ENCODE data around the gene PSKH1.

The PSKH1 gene

DNA sequence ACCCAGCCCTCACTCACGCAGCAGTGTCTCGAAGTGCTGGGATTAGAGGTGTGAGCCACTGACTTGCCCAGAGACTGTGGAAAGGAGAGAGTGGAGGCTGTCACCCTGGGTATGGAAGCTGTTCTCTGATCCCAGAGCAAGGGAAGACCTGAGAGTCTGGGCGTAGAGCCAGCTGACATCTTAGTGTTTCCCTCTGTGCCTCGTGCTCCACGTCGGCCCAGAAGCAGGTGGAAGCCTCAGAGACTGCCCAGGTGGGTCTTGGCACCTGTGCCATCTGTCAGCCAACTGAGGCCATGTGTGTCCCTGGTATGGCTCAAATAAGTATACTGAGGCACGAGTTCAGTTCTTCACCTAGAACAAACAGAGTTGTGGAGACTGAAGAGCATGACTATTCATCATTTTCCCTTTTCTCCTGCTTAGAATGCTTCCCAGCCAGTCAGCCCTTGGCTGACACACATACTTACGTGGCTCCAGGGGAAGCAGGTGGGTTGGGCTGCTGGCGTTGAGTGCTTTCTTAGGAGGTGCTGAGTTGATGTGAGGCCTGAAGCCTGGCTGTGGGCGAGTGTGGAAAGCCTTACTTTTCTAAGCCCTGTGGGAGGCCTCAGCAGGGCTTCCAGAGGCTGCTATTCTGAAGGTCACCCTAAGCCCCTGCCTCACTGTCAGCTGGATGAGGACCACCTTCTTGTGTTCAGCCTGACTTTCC is 30.5 kb downstream of the PSKH1 start:
- TF ChIP-seq, protein P1, sequence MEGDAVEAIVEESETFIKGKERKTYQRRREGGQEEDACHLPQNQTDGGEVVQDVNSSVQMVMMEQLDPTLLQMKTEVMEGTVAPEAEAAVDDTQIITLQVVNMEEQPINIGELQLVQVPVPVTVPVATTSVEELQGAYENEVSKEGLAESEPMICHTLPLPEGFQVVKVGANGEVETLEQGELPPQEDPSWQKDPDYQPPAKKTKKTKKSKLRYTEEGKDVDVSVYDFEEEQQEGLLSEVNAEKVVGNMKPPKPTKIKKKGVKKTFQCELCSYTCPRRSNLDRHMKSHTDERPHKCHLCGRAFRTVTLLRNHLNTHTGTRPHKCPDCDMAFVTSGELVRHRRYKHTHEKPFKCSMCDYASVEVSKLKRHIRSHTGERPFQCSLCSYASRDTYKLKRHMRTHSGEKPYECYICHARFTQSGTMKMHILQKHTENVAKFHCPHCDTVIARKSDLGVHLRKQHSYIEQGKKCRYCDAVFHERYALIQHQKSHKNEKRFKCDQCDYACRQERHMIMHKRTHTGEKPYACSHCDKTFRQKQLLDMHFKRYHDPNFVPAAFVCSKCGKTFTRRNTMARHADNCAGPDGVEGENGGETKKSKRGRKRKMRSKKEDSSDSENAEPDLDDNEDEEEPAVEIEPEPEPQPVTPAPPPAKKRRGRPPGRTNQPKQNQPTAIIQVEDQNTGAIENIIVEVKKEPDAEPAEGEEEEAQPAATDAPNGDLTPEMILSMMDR (IDR thresholded peaks at IDR 0.05; ENCODE audit: control insufficient read depth, extremely low read depth, insufficient read depth): no peak
- H3K4me3 ChIP-seq (ENCODE audit: low read depth, low read length): peak overlapping the region; percentile 4; the same call in 1 of the 2 replicates
- DNase-seq (ENCODE audit: low read depth): peak; percentile 71

DNA sequence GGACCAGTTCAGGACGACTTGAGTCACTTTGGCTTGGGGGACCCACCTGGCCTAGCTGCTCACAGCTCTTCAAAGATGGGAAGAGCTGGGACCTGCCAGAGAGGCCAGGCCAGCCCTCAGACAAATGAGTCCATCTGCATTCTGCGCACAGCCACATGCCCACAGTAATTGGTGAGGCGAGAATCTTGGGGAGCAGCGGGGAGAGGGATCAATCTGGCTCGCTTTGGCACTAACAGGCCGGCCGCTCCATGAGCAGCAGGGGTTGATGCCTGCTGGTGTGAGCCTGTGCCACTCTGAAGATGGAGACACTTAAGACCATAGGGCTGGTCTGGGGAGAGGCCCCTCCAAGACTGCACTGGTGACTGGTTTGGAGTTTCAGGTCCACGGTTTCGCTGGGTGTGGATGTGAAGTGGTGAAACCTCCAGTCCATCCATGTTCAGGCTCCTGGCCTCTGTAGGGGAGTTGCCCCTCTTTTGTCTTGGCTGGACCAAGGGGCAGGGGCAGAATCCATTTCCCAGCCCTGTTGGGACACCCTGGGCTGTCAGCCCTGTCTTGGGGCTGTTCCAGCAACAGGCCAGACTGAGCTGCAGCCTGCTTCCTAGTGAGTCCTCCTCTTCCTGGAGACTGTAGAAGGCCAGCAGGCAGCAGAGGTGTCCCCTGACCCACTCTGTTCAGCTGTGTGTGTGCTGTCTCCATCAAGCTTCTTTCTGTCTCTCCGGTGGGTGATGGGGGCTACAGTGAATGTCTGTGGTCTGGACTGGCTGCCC is 31.3 kb downstream of the PSKH1 start:
- TF ChIP-seq, protein P1 (IDR thresholded peaks at IDR 0.05; ENCODE audit: control insufficient read depth, extremely low read depth, insufficient read depth): no peak
- no peak overlapping the region for H3K4me3 ChIP-seq (ENCODE audit: low read depth, low read length)
- no peak for DNase-seq (ENCODE audit: low read depth)

DNA sequence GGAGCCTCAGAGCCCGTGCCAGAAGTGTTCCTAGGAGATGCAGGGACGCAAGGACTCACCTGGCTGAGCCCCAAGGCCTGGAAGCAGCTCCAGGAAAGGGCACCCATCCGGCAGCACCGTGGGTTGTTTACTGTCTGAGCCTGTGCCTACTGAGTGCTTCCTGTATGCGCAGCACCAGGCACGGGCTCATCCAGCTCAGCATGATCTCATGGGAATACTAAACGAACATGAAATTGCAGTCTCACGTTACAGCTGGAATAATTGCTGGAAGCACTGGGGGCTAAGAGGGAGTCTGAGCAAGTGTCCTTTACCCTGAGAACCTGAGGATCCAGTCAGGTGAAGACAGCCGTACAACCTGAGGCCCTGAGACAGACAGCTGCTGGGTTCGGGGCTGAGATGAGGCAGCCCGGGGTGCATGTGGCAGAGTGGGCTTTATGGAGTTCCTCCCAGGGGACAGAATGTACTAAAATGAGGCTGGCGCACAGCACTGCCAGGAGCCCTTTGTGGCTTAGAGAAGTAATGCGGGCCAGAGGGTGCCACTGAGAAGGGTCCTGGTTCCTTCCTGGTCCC is 33.2 kb downstream of the PSKH1 start:
- peak overlapping the region; percentile 34 for H3K4me3 ChIP-seq (ENCODE audit: low read depth, low read length)
- peak; percentile 96 for DNase-seq (ENCODE audit: low read depth)
- TF ChIP-seq, protein P1 (IDR thresholded peaks at IDR 0.05; ENCODE audit: control insufficient read depth, extremely low read depth, insufficient read depth): 0 out of 2 replicates have a peak, but pooled peaks have one; percentile 0

DNA sequence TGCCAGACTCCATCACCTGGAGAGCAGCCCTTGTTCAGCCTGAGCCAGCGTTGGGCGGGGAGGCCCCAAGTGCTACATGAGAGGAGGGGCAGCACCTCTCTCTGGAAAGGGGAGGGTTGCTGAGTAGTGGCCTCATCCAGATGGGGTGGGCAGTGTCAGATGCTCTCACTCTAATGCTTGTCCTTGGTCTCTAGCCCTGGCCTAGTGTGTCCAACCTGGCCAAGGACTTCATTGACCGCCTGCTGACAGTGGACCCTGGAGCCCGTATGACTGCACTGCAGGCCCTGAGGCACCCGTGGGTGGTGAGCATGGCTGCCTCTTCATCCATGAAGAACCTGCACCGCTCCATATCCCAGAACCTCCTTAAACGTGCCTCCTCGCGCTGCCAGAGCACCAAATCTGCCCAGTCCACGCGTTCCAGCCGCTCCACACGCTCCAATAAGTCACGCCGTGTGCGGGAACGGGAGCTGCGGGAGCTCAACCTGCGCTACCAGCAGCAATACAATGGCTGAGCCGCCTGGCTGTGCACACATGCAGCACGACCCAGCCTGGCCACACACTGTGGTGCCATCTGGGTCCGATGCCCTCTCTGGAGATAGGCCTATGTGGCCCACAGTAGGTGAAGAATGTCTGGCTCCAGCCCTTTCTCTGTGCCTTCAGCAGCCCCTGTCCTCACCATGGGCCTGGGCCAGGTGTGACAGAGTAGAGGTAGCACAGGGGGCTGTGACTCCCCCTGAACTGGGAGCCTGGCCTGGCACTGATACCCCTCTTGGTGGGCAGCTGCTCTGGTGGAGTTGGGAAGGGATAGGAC is 34.3 kb downstream of the PSKH1 start:
- TF ChIP-seq, protein P1 (IDR thresholded peaks at IDR 0.05; ENCODE audit: control insufficient read depth, extremely low read depth, insufficient read depth): no peak
- H3K4me3 ChIP-seq (ENCODE audit: low read depth, low read length): no peak overlapping the region

DNA sequence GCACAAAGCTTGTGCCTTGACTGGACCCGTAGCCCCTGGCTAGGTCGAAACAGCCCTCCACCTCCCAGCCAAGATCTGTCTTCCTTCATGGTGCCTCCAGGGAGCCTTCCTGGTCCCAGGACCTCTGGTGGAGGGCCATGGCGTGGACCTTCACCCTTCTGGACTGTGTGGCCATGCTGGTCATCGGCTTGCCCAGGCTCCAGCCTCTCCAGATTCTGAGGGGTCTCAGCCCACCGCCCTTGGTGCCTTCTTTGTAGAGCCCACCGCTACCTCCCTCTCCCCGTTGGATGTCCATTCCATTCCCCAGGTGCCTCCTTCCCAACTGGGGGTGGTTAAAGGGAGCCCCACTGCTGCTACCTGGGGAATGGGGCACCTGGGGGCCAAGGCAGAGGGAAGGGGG is 35.1 kb downstream of the PSKH1 start:
- H3K4me3 ChIP-seq (ENCODE audit: low read depth, low read length): no peak overlapping the region
- TF ChIP-seq, protein P1 (IDR thresholded peaks at IDR 0.05; ENCODE audit: control insufficient read depth, extremely low read depth, insufficient read depth): no peak
- no peak for DNase-seq (ENCODE audit: low read depth)

More for the DNA sequence above, 34.3 kb downstream of the PSKH1 start:
- DNase-seq (ENCODE audit: low read depth): no peak

DNA sequence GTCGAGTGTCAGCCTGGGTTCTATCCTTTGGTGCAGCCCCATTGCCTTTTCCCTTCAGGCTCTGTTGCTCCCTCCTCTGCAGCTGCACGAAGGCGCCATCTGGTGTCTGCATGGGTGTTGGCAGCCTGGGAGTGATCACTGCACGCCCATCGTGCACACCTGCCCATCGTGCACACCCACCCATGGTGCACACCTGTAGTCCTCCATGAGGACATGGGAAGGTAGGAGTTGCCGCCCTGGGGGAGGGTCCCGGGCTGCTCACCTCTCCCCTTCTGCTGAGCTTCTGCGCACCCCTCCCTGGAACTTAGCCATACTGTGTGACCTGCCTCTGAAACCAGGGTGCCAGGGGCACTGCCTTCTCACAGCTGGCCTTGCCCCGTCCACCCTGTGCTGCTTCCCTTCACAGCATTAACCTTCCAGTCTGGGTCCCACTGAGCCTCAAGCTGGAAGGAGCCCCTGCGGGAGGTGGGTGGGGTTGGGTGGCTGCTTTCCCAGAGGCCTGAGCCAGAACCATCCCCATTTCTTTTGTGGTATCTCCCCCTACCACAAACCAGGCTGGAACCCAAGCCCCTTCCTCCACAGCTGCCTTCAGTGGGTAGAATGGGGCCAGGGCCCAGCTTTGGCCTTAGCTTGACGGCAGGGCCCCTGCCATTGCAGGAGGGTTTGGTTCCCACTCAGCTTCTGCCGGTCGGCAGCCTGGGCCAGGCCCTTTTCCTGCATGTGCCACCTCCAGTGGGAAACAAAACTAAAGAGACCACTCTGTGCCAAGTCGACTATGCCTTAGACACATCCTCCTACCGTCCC is 35.7 kb downstream of the PSKH1 start:
- DNase-seq (ENCODE audit: low read depth): no peak
- TF ChIP-seq, protein P1 (IDR thresholded peaks at IDR 0.05; ENCODE audit: control insufficient read depth, extremely low read depth, insufficient read depth): peak; percentile 99

More for the DNA sequence above, 35.7 kb downstream of the PSKH1 start:
- H3K4me3 ChIP-seq (ENCODE audit: low read depth, low read length): no peak overlapping the region
